GM18517 (cell line): ENCODE measurements around the gene HBA1.
"Not testable (repeated sequence)": the region's sequence is repeated elsewhere in the genome, so short reads cannot be mapped to it uniquely, and the experiment has no call there.

Source experiments
- ATAC-seq: cut with Tn5 transposase; IDR thresholded peaks from one replicate; pipeline ENCODE4 v1.9.1; 2021; ENCODE audit warnings: mild to moderate bottlenecking, moderate library complexity; ENCODE audit not compliant: unreplicated experiment

HBA1 gene

DNA sequence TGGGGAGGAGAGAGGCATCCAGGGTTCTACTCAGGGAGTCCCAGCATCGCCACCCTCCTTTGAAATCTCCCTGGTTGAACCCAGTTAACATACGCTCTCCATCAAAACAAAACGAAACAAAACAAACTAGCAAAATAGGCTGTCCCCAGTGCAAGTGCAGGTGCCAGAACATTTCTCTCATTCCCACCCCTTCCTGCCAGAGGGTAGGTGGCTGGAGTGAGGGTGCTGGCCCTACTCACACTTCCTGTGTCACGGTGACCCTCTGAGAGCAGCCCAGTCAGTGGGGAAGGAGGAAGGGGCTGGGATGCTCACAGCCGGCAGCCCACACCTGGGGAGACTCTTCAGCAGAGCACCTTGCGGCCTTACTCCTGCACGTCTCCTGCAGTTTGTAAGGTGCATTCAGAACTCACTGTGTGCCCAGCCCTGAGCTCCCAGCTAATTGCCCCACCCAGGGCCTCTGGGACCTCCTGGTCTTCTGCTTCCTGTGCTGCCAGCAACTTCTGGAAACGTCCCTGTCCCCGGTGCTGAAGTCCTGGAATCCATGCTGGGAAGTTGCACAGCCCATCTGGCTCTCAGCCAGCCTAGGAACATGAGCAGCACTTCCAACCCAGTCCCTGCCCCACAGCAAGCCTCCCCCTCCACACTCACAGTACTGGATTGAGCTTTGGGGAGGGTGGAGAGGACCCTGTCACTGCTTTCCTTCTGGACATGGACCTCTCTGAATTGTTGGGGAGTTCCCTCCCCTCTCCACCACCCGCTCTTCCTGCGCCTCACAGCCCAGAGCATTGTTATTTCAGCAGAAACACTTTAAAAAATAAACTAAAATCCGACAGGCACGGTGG lies 2.3 kb upstream of the HBA1 start:
- not testable (repeated sequence) for ATAC-seq

- ATAC-seq, result no peak
Measured at GRCh38 chr16:175011-175949, 1.2 kb upstream of the HBA1 start.

DNA sequence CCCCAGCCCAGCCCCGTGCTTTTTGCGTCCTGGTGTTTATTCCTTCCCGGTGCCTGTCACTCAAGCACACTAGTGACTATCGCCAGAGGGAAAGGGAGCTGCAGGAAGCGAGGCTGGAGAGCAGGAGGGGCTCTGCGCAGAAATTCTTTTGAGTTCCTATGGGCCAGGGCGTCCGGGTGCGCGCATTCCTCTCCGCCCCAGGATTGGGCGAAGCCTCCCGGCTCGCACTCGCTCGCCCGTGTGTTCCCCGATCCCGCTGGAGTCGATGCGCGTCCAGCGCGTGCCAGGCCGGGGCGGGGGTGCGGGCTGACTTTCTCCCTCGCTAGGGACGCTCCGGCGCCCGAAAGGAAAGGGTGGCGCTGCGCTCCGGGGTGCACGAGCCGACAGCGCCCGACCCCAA lies 474 bp upstream of the HBA1 start:
- ATAC-seq, result not testable (repeated sequence)

GRCh38 chr16:177394-177822 lies 928 bp downstream of the HBA1 start:
- no peak for ATAC-seq

GRCh38 chr16:177981-178667 lies 1.6 kb downstream of the HBA1 start:
- no peak for ATAC-seq

GRCh38 chr16:178668-179015 lies 2.2 kb downstream of the HBA1 start:
- ATAC-seq, result no peak

GRCh38 chr16:179211-180092 lies 3.0 kb downstream of the HBA1 start:
- ATAC-seq, result no peak

- no peak for ATAC-seq
Measured at GRCh38 chr16:180101-180675, 3.7 kb downstream of the HBA1 start, which contains the start of gene HBQ1. TSS of gene HBQ1 (plus strand) at chr16:180459. CDS start at chr16:180487, 28 bp downstream.

DNA sequence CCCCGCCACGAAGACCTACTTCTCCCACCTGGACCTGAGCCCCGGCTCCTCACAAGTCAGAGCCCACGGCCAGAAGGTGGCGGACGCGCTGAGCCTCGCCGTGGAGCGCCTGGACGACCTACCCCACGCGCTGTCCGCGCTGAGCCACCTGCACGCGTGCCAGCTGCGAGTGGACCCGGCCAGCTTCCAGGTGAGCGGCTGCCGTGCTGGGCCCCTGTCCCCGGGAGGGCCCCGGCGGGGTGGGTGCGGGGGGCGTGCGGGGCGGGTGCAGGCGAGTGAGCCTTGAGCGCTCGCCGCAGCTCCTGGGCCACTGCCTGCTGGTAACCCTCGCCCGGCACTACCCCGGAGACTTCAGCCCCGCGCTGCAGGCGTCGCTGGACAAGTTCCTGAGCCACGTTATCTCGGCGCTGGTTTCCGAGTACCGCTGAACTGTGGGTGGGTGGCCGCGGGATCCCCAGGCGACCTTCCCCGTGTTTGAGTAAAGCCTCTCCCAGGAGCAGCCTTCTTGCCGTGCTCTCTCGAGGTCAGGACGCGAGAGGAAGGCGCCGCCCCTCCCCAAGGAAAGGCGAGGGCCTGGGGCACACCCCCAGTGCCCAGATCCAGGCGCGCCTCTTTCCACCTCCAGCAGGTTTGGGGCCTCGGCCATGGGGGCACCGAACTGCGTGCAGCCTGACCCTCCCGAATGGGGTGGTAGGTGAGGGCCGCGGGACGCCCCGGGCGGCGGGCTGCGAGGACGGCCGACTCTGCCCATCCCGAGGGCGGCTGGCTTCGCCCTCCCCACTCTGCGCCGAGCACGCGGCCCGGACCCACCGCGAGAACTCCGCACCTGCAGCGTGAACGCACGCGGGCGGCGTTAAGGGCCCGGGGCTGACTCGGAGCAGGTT lies 4.4 kb downstream of the HBA1 start:
- no peak for ATAC-seq

DNA sequence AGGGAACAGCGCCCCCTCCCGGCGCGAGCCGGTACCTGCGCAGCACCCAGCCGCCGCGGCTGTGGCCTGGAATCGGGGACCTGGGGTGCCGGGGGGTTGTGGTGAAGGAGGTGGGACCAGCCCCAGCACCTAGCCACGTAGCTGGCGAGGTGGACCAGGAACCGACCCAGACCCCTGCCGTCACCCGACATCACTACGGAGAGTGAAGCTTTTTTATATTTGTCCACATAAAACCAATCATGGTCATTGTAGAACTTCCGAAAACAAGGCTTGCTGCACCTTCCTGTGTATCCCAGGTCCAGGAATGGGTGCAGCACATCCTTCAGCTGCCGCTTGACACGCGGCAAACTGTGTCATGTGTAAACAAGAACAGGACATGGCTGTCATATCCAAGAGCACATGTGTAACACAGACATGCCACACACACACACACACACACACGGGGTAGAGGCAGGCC lies 5.1 kb downstream of the HBA1 start:
- no peak for ATAC-seq

DNA sequence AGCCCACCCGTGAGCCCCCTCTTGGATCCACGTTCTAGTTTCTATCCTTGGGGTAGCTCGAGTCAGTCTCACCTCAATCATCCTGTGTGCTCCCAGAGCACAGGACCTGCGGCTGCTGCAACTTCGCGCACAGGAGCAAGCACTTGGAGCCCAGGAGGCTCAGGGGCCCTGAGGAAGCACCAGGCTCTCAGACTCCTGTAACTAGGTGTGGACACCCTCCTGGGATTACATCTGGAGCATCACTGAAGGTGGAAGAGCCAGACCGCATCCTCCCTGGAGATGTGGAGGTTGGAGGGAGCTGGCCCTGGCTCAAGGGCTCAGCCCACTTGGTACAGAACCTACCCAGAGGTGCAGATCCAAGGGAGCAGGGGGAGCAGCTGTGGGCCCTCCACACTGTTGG lies 6.5 kb downstream of the HBA1 start:
- ATAC-seq, result no peak

DNA sequence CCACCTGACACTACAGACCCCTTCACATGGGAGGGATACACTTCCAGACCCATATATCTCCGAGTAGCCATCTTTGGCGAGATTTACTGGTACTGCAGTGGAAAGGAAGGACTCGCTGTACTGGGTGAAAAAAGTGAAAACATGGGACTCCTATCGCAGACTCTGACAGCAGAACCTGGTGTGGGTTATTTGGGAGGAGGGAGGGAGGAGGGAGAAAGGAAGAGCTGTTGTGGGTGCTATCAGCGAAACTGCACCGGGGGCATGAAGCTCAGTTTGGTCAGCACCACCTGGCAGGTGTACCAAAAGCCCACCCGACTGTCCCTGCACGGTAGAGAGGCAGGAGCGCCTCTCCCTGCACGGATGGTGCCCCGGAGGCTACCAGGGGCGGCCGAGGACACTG lies 8.7 kb downstream of the HBA1 start:
- ATAC-seq, result no peak

- ATAC-seq, result no peak
Measured at GRCh38 chr16:185691-186090, 9.2 kb downstream of the HBA1 start.

DNA sequence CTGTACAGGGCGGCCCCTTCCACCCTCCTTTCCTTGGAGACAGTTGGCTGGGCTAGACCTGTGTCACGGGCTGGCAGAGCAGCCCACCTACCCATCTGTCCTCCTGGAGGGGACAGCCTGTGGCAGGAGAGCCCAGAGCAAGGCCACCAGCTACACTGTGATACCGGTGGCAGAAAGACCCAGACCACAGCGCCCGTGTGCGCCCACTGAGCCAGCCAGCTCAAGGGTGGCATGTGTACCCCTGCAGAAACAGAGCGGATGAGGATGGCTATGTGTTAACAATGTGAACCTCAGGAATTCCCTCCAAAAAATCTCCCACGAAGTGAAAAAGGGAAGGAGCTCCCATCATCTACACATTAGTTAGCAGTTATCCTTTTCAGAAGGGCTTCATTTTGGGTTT lies 10.8 kb downstream of the HBA1 start:
- ATAC-seq, result no peak

DNA sequence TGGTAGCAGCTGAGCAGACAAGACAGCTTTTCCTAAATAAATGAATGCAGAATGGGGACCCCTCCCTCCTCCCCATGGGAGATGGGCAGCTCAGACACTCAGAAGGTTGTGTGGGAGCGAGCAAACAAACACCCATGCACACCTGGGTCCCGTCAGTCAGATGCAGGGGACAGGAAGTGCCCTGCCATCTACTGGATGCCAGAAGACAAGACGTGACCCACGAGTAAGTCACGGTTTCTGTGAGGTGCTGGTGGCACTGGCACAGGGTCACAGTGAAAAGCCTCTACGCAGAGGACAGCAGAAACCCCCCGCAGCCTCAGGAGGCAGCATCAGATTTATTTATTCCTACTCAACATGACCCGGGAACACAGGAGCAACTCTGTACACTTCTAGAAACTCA lies 12.2 kb downstream of the HBA1 start:
- ATAC-seq, result no peak

GRCh38 chr16:189604-190186 lies 13.2 kb downstream of the HBA1 start:
- ATAC-seq, result no peak

DNA sequence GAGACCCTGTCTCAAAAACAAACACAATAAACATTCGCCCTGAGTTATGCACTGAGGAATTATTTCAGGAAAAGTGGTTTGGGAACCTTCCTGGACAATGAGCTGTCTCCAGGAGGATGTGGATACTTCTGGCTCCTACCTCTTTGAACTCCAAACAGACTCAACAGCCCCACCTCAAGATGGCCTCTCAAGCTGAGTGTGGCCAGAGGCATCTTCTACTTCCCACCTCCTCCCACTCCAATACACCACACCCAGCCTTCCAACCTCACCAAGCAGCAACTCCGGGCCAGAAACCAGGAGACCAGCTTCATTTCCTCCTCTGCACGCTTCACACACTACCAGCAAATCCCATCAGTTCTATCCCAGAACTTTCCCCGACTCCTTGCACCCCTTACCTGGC lies 15.4 kb downstream of the HBA1 start:
- no peak for ATAC-seq

- no peak for ATAC-seq
Measured at GRCh38 chr16:192686-193085, 16.2 kb downstream of the HBA1 start.
